Stimulated activated naive CD8-positive, alpha-beta T cell treated with anti-CD3 and anti-CD28 coated beads, Interleukin-15, amount 100 ng/mL, for 72 hours (primary cell): ENCODE results near the gene MRPL14.

Source experiments
- ATAC-seq: fragments of 150-1000 bp; cut with Tn5 transposase; 2 replicates; pipeline ENCODE4 v1.10.0; 2021; ENCODE audit warnings: mild to moderate bottlenecking, moderate library complexity
- DNase-seq, 2 donors: peaks; one replicate each; pipeline ENCODE4 v3.0.0; 2021 to 2022
- H3K27ac Mint-ChIP-seq, 2 donors: one replicate each; pipeline ENCODE4 v1.8.0; 2022; ENCODE audit warnings: mild to moderate bottlenecking in 2 of 2, mixed read lengths in 2 of 2, moderate library complexity in 2 of 2
- H3K27me3 Mint-ChIP-seq: one replicate; pipeline ENCODE4 v1.8.0; 2022; ENCODE audit warnings: mixed read lengths
- H3K4me1 Mint-ChIP-seq: one replicate; pipeline ENCODE4 v1.8.0; 2022; ENCODE audit warnings: mild to moderate bottlenecking, mixed read lengths
- H3K4me3 Mint-ChIP-seq, 2 donors: one replicate each; pipeline ENCODE4 v1.8.0; 2022; ENCODE audit warnings: mild to moderate bottlenecking in 2 of 2, mixed read lengths in 2 of 2, moderate library complexity in 1 of 2
- H3K9me3 Mint-ChIP-seq, 2 donors: one replicate each; pipeline ENCODE4 v1.8.0; 2022; ENCODE audit warnings: mixed read lengths in 2 of 2

Gene MRPL14

GRCh38 chr6:44074813-44075646, 52.2 kb downstream of the MRPL14 start:
- ATAC-seq = peak; percentile 4
- Mint-ChIP-seq H3K4me1 (peaks cover 57% of the 10 kb centered on the region), H3K4me3 (peak overlapping the region; percentile 63 to 94), H3K27me3 (peaks cover 68% of the 10 kb centered on the region), H3K9me3 (no peaks in the 10 kb centered on the region), H3K27ac (no peak overlapping the region)
- no peak for DNase-seq

- Mint-ChIP-seq H3K27me3 (peaks cover 68% of the 10 kb centered on the region), H3K4me3 (peak overlapping the region; percentile 63 to 94), H3K27ac (no peak overlapping the region), H3K4me1 (peaks cover 55% of the 10 kb centered on the region), H3K9me3 (no peaks in the 10 kb centered on the region)
- ATAC-seq (peak; percentile 78), DNase-seq (peak; percentile 79)
Observed at GRCh38 chr6:44074439-44074812, 52.8 kb downstream of the MRPL14 start.

GRCh38 chr6:44073612-44074438, 53.4 kb downstream of the MRPL14 start:
- Mint-ChIP-seq H3K4me1 (peaks cover 49% of the 10 kb centered on the region), H3K27me3 (peaks cover 62% of the 10 kb centered on the region)
- ATAC-seq = peak; percentile 2

GRCh38 chr6:44072959-44073611, 54.2 kb downstream of the MRPL14 start:
- H3K27me3 Mint-ChIP-seq = peaks cover 54% of the 10 kb centered on the region
- peak overlapping the region; percentile 94 for H3K4me3 Mint-ChIP-seq
- H3K9me3 Mint-ChIP-seq = no peaks in the 10 kb centered on the region
- peaks cover 47% of the 10 kb centered on the region for H3K4me1 Mint-ChIP-seq
- peak overlapping the region in 1 of 2 donors; percentile 23 for H3K27ac Mint-ChIP-seq
- DNase-seq (peak; percentile 79 to 80), ATAC-seq (peak; percentile 76)

More at GRCh38 chr6:44073612-44074438, 53.4 kb downstream of the MRPL14 start:
- H3K27ac Mint-ChIP-seq = no peak overlapping the region
- no peaks in the 10 kb centered on the region for H3K9me3 Mint-ChIP-seq
- DNase-seq = no peak
- H3K4me3 Mint-ChIP-seq = peak overlapping the region; percentile 63 to 94

GRCh38 chr6:44072452-44072958, 54.7 kb downstream of the MRPL14 start:
- H3K27ac Mint-ChIP-seq = no peak overlapping the region

GRCh38 chr6:44071670-44072451, 55.4 kb downstream of the MRPL14 start:
- Mint-ChIP-seq H3K27me3 (peaks cover 49% of the 10 kb centered on the region), H3K9me3 (no peaks in the 10 kb centered on the region), H3K4me3 (peak overlapping the region in 1 of 2 donors; percentile 94), H3K27ac (no peak overlapping the region), H3K4me1 (peaks cover 37% of the 10 kb centered on the region)
- no peak for DNase-seq
- ATAC-seq = no peak

More at GRCh38 chr6:44072452-44072958, 54.7 kb downstream of the MRPL14 start:
- ATAC-seq (no peak), DNase-seq (no peak)
- Mint-ChIP-seq H3K4me3 (peak overlapping the region; percentile 94), H3K9me3 (no peaks in the 10 kb centered on the region), H3K4me1 (peaks cover 41% of the 10 kb centered on the region), H3K27me3 (peaks cover 54% of the 10 kb centered on the region)

GRCh38 chr6:44068607-44069296, 58.5 kb downstream of the MRPL14 start:
- H3K4me3 Mint-ChIP-seq = no peak overlapping the region
- peaks cover 38% of the 10 kb centered on the region for H3K4me1 Mint-ChIP-seq
- H3K27ac Mint-ChIP-seq = no peak overlapping the region
- no peak for DNase-seq
- no peaks in the 10 kb centered on the region for H3K9me3 Mint-ChIP-seq
- peaks cover 33% of the 10 kb centered on the region for H3K27me3 Mint-ChIP-seq
- no peak for ATAC-seq

GRCh38 chr6:44067173-44068139, 59.8 kb downstream of the MRPL14 start:
- Mint-ChIP-seq H3K4me3 (no peak overlapping the region), H3K27ac (peak overlapping the region in 1 of 2 donors; percentile 81), H3K4me1 (peaks cover 34% of the 10 kb centered on the region), H3K9me3 (no peaks in the 10 kb centered on the region), H3K27me3 (peaks cover 30% of the 10 kb centered on the region)
- no peak for ATAC-seq
- no peak for DNase-seq

GRCh38 chr6:44066394-44067172, 60.7 kb downstream of the MRPL14 start:
- no peaks in the 10 kb centered on the region for H3K9me3 Mint-ChIP-seq
- peak overlapping the region in 1 of 2 donors; percentile 83 for H3K27ac Mint-ChIP-seq
- no peak for DNase-seq
- H3K4me1 Mint-ChIP-seq = peaks cover 30% of the 10 kb centered on the region
- peaks cover 21% of the 10 kb centered on the region for H3K27me3 Mint-ChIP-seq
- no peak overlapping the region for H3K4me3 Mint-ChIP-seq
- ATAC-seq = no peak

- H3K27me3 Mint-ChIP-seq = peaks cover 11% of the 10 kb centered on the region
- DNase-seq (no peak), ATAC-seq (no peak)
- peaks cover 30% of the 10 kb centered on the region for H3K4me1 Mint-ChIP-seq
- peak overlapping the region in 1 of 2 donors; percentile 80 for H3K27ac Mint-ChIP-seq
- H3K4me3 Mint-ChIP-seq = no peak overlapping the region
- no peaks in the 10 kb centered on the region for H3K9me3 Mint-ChIP-seq
Observed at GRCh38 chr6:44065443-44066140, 61.7 kb downstream of the MRPL14 start.

GRCh38 chr6:44064948-44065272, 62.3 kb downstream of the MRPL14 start:
- H3K4me1 Mint-ChIP-seq = peaks cover 30% of the 10 kb centered on the region
- no peak overlapping the region for H3K27ac Mint-ChIP-seq
- DNase-seq (no peak), ATAC-seq (no peak)
- peaks cover 7% of the 10 kb centered on the region for H3K27me3 Mint-ChIP-seq
- H3K4me3 Mint-ChIP-seq = no peak overlapping the region
- peaks cover 0 to 2% of the 10 kb centered on the region in 2 donors for H3K9me3 Mint-ChIP-seq
